LNCaP clone FGC (cell line): Measurements from ENCODE around the gene DTX1.

Source experiments
- DNase-seq: peaks from one replicate; pipeline ENCODE4 v3.0.0-alpha.2; 2011; ENCODE audit warnings: low read depth
- H3K4me3 ChIP-seq: 2 replicates; pipeline ENCODE4 v1.5.1; 2011; ENCODE audit warnings: mild to moderate bottlenecking, low read depth, low read length, control low read depth
- TF ChIP-seq, protein P1 (sequence below): IDR thresholded peaks from 2 replicates; pipeline ENCODE4 v1.5.1; 2012; ENCODE audit warnings: mild to moderate bottlenecking; ENCODE audit not compliant: control insufficient read depth, insufficient read depth; ENCODE audit errors: extremely low read depth

The DTX1 gene

DNA sequence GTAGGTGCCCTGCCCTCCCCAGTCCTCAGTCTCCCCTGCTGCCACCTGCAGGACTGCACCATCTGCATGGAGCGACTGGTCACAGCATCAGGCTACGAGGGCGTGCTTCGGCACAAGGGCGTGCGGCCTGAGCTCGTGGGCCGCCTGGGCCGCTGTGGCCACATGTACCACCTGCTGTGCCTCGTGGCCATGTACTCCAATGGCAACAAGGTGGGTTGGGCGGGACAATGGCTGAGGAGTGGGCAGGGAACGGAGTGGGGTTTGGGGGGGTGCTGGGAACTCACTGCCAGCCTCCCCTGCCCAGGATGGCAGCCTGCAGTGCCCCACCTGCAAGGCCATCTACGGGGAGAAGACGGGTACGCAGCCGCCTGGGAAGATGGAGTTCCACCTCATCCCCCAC, 38.2 kb downstream of the DTX1 start:
- DNase-seq: no peak
- H3K4me3 ChIP-seq: no peak overlapping the region
- TF ChIP-seq, protein P1, sequence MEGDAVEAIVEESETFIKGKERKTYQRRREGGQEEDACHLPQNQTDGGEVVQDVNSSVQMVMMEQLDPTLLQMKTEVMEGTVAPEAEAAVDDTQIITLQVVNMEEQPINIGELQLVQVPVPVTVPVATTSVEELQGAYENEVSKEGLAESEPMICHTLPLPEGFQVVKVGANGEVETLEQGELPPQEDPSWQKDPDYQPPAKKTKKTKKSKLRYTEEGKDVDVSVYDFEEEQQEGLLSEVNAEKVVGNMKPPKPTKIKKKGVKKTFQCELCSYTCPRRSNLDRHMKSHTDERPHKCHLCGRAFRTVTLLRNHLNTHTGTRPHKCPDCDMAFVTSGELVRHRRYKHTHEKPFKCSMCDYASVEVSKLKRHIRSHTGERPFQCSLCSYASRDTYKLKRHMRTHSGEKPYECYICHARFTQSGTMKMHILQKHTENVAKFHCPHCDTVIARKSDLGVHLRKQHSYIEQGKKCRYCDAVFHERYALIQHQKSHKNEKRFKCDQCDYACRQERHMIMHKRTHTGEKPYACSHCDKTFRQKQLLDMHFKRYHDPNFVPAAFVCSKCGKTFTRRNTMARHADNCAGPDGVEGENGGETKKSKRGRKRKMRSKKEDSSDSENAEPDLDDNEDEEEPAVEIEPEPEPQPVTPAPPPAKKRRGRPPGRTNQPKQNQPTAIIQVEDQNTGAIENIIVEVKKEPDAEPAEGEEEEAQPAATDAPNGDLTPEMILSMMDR: no peak

GRCh38 chr12:113095405-113095804, 38.9 kb downstream of the DTX1 start:
- DNase-seq: no peak
- TF ChIP-seq, protein P1: no peak
- H3K4me3 ChIP-seq: no peak overlapping the region

- TF ChIP-seq, protein P1: no peak
- DNase-seq: no peak
Observed at GRCh38 chr12:113096675-113097461, 40.3 kb downstream of the DTX1 start.

GRCh38 chr12:113097716-113098440, 41.3 kb downstream of the DTX1 start:
- TF ChIP-seq, protein P1: no peak
- no peak for DNase-seq
- H3K4me3 ChIP-seq: no peak overlapping the region

More at GRCh38 chr12:113096675-113097461, 40.3 kb downstream of the DTX1 start:
- no peak overlapping the region for H3K4me3 ChIP-seq

DNA sequence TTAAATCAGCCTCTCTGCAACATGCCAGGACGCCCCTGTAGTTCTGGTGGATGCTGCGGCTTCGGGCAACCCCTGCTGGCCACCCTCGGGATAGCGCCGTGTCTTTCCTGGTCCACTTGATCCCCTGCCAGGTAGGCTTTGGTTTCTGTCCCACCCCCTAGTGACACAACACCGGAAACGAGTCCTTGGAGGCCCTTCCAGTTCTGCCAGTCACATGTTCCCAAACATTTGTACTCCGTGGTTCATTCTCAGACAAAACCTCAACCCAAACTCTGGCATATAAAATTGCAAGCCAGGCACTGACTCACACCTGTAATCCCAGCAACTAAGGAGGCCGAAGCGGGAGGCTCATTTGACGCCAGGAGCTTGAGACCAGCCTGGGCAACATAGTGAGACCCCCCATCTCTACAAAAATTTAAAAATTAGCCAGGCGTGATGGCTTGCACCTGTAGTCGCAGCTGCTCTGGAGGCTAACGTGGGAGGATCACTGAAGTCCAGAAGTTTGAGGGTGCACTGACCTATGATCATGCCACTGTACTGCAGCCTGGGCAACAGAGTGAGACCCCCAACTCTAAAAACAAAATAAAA, 42.0 kb downstream of the DTX1 start:
- peak; percentile 96 for DNase-seq
- H3K4me3 ChIP-seq: no peak overlapping the region
- TF ChIP-seq, protein P1: peak; percentile 83

GRCh38 chr12:113099364-113099763, 42.8 kb downstream of the DTX1 start:
- TF ChIP-seq, protein P1: no peak
- H3K4me3 ChIP-seq: no peak overlapping the region
- no peak for DNase-seq
